Measurements from ENCODE around the gene COL19A1. TPM values are rescaled to one million over a fixed set of nuclear protein-coding genes. Genes with fewer than 3 reads are reported as not detected.

Gene COL19A1
- total and polyA plus RNA-seq, 9 of the 15 experiments (the other 6 are each of a cell fraction or from before 2014, with no cell fraction given) = not detected

DNA sequence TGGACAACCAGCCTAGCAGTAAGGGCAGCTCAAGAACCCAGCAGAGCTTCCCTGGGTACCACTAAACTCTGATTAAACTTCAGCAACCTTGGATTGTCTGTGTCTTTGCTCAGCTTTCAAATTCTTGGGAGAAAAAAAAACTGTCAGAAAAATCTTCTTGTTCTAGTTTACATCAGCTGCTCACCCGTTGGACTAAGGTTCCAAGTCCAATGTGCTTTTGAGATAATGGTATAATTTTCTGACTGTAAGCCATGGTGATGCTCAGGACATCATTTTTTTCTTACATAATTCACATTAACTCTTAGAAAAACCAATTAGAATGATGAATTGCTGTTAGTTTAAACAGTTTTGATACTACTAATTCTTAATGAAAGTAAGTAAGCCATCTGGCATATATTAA, 290.7 kb downstream of the COL19A1 start:
- Histone ChIP-seq H4K20me1 (replicated peaks; ENCODE audit: control insufficient read depth, insufficient read depth, low read length) (no peaks in the 10 kb centered on the region), H3K4me2 (ENCODE audit: insufficient read depth, low read length) (no peak overlapping the region), H2AFZ (ENCODE audit: low read depth, low read length) (no peak overlapping the region), H3K36me3 (ENCODE audit: control insufficient read depth, insufficient read depth, low read length) (no peaks in the 10 kb centered on the region), H3K79me2 (ENCODE audit: control insufficient read depth, insufficient read depth, low read length) (no peaks in the 10 kb centered on the region), H3K27me3 (ENCODE audit: control insufficient read depth in 2 of 2, insufficient read depth in 2 of 2, low read length in 2 of 2) (no peaks in the 10 kb centered on the region; a peak in 1 of 5 replicates), H3K4me1 (replicated peaks in 1 of 2; ENCODE audit: control insufficient read depth in 2 of 2, insufficient read depth in 2 of 2, low read length in 2 of 2) (no peaks in the 10 kb centered on the region; a peak in 1 of 5 replicates), H3K4me3 (no peak overlapping the region), H3K27ac (ENCODE audit: extremely low read depth, low read depth, low read length) (no peak overlapping the region), H3K9ac (ENCODE audit: insufficient read depth in 1 of 2, low read depth in 2 of 2, low read length in 2 of 2) (no peak overlapping the region), H3K9me3 (replicated peaks; ENCODE audit: control insufficient read depth, insufficient read depth, low read depth, low read length) (no peaks in the 10 kb centered on the region), H3K9me1 (ENCODE audit: control insufficient read depth, insufficient read depth, low read length) (no peaks in the 10 kb centered on the region)
- intact Hi-C loops (cut with micrococcal nuclease) (no loop called here), in situ Hi-C loops (cut with MboI) (no loop called here)
- POLR2A ChIA-PET = interaction anchor here (0.8 to 1.3 kb wide), 2 partner anchors 9 kb away, joined by 3 read pairs; no protein-coding TSS in a partner anchor
- DNase-seq (ENCODE audit: extremely low read depth in 1 of 4, low spot score in 3 of 4) (no peak), ATAC-seq (no peak), FAIRE-seq (no peak)
- CTCF ChIA-PET (ENCODE audit: low intra/inter-chr PET ratio) = interaction anchor here (0.7 kb wide), 1 partner anchor 9 kb away, joined by 3 read pairs; no protein-coding TSS in a partner anchor
- BruUV-seq (replicated peaks) = no TSS peak
- WGBS (ENCODE audit: insufficient coverage, low coverage, missing lambda C conversion rate) = 6% methylated on average over 1 of the region's 1 CpG
- TF ChIP-seq, protein P1, sequence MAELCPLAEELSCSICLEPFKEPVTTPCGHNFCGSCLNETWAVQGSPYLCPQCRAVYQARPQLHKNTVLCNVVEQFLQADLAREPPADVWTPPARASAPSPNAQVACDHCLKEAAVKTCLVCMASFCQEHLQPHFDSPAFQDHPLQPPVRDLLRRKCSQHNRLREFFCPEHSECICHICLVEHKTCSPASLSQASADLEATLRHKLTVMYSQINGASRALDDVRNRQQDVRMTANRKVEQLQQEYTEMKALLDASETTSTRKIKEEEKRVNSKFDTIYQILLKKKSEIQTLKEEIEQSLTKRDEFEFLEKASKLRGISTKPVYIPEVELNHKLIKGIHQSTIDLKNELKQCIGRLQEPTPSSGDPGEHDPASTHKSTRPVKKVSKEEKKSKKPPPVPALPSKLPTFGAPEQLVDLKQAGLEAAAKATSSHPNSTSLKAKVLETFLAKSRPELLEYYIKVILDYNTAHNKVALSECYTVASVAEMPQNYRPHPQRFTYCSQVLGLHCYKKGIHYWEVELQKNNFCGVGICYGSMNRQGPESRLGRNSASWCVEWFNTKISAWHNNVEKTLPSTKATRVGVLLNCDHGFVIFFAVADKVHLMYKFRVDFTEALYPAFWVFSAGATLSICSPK (IDR thresholded peaks at IDR 0.05; ENCODE audit: borderline replicate concordance) = no peak
- TF ChIP-seq, protein P2, sequence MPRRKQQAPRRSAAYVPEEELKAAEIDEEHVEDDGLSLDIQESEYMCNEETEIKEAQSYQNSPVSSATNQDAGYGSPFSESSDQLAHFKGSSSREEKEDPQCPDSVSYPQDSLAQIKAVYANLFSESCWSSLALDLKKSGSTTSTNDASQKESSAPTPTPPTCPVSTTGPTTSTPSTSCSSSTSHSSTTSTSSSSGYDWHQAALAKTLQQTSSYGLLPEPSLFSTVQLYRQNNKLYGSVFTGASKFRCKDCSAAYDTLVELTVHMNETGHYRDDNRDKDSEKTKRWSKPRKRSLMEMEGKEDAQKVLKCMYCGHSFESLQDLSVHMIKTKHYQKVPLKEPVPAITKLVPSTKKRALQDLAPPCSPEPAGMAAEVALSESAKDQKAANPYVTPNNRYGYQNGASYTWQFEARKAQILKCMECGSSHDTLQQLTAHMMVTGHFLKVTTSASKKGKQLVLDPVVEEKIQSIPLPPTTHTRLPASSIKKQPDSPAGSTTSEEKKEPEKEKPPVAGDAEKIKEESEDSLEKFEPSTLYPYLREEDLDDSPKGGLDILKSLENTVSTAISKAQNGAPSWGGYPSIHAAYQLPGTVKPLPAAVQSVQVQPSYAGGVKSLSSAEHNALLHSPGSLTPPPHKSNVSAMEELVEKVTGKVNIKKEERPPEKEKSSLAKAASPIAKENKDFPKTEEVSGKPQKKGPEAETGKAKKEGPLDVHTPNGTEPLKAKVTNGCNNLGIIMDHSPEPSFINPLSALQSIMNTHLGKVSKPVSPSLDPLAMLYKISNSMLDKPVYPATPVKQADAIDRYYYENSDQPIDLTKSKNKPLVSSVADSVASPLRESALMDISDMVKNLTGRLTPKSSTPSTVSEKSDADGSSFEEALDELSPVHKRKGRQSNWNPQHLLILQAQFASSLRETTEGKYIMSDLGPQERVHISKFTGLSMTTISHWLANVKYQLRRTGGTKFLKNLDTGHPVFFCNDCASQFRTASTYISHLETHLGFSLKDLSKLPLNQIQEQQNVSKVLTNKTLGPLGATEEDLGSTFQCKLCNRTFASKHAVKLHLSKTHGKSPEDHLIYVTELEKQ (CRISPR knock-in tag; IDR thresholded peaks at IDR 0.05) = no peak
- TF ChIP-seq, protein P3, sequence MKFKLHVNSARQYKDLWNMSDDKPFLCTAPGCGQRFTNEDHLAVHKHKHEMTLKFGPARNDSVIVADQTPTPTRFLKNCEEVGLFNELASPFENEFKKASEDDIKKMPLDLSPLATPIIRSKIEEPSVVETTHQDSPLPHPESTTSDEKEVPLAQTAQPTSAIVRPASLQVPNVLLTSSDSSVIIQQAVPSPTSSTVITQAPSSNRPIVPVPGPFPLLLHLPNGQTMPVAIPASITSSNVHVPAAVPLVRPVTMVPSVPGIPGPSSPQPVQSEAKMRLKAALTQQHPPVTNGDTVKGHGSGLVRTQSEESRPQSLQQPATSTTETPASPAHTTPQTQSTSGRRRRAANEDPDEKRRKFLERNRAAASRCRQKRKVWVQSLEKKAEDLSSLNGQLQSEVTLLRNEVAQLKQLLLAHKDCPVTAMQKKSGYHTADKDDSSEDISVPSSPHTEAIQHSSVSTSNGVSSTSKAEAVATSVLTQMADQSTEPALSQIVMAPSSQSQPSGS (CRISPR knock-in tag; IDR thresholded peaks at IDR 0.05) = no peak
- TF ChIP-seq, protein P4, sequence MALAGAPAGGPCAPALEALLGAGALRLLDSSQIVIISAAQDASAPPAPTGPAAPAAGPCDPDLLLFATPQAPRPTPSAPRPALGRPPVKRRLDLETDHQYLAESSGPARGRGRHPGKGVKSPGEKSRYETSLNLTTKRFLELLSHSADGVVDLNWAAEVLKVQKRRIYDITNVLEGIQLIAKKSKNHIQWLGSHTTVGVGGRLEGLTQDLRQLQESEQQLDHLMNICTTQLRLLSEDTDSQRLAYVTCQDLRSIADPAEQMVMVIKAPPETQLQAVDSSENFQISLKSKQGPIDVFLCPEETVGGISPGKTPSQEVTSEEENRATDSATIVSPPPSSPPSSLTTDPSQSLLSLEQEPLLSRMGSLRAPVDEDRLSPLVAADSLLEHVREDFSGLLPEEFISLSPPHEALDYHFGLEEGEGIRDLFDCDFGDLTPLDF (CRISPR knock-in tag; IDR thresholded peaks at IDR 0.05) = no peak
- TF ChIP-seq, protein P5, sequence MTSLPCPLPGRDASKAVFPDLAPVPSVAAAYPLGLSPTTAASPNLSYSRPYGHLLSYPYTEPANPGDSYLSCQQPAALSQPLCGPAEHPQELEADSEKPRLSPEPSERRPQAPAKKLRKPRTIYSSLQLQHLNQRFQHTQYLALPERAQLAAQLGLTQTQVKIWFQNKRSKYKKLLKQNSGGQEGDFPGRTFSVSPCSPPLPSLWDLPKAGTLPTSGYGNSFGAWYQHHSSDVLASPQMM (CRISPR knock-in tag; IDR thresholded peaks at IDR 0.05) = no peak
- TF ChIP-seq ATF7 (IDR thresholded peaks at IDR 0.05) (no peak), HMGN3 (IDR thresholded peaks at IDR 0.05; ENCODE audit: borderline replicate concordance, extremely low read depth, insufficient read length, low read depth, low read length) (no peak), JUND (IDR thresholded peaks at IDR 0.05; ENCODE audit: borderline replicate concordance, low read depth, low read length) (no peak), JUND (tag; IDR thresholded peaks at IDR 0.05; ENCODE audit: borderline replicate concordance, low read depth, low read length) (no peak), CREM (IDR thresholded peaks at IDR 0.05; ENCODE audit: low read depth) (no peak)
- TF ChIP-seq, protein P6, sequence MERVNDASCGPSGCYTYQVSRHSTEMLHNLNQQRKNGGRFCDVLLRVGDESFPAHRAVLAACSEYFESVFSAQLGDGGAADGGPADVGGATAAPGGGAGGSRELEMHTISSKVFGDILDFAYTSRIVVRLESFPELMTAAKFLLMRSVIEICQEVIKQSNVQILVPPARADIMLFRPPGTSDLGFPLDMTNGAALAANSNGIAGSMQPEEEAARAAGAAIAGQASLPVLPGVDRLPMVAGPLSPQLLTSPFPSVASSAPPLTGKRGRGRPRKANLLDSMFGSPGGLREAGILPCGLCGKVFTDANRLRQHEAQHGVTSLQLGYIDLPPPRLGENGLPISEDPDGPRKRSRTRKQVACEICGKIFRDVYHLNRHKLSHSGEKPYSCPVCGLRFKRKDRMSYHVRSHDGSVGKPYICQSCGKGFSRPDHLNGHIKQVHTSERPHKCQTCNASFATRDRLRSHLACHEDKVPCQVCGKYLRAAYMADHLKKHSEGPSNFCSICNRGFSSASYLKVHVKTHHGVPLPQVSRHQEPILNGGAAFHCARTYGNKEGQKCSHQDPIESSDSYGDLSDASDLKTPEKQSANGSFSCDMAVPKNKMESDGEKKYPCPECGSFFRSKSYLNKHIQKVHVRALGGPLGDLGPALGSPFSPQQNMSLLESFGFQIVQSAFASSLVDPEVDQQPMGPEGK (CRISPR knock-in tag; IDR thresholded peaks at IDR 0.05; ENCODE audit: borderline replicate concordance) = no peak
